A549 (cell line): ENCODE results near the gene KRT7.

ENCODE experiments used
- CEBPB ChIP-seq, 2 experiments: fragments of >200 bp in 1 of 2; sonication (Bioruptor Twin) in 1 of 2; formaldehyde crosslinking in 1 of 2; IDR thresholded peaks; 2 replicates each; pipeline ENCODE4 v1.6.1; 2012 to 2016
- EHMT2 ChIP-seq: fragments of 200-600 bp; sonication (generic); IDR thresholded peaks from 2 replicates; pipeline ENCODE4 v1.6.1; 2016; ENCODE audit warnings: antibody characterized with exemption, low read depth, mild to moderate bottlenecking, moderate library complexity
- FOSL2 ChIP-seq, 2 experiments: fragments of 450-650 bp in 1 of 2; fragments of >200 bp in 1 of 2; sonication (Bioruptor Twin) in 1 of 2; formaldehyde crosslinking; IDR thresholded peaks; 2 replicates each; pipeline versions ENCODE4 v1.5.0 to v1.6.1; 2016 to 2020; ENCODE audit warnings: mild to moderate bottlenecking in 1 of 2, moderate library complexity in 1 of 2
- JUN ChIP-seq, 2 experiments: fragments of >200 bp; sonication (Bioruptor Twin); formaldehyde crosslinking; IDR thresholded peaks; 2 replicates in 1 of 2; 3 replicates in 1 of 2; pipeline ENCODE4 v1.6.1; 2016 to 2017
- MAZ ChIP-seq: fragments of 150-350 bp; IDR thresholded peaks from 2 replicates; pipeline ENCODE4 v1.6.1; 2014; ENCODE audit warnings: antibody characterized with exemption, low read depth, low read length, borderline replicate concordance
- NR3C1 ChIP-seq: fragments of >200 bp; sonication (Bioruptor Twin); formaldehyde crosslinking; IDR thresholded peaks from 3 replicates; pipeline ENCODE4 v1.6.1; 2017
- POLR2AphosphoS2 ChIP-seq: conservative IDR thresholded peaks from 2 replicates; pipeline ENCODE4 v1.6.1; 2012; ENCODE audit warnings: low read length, improper control_type of control experiment, inconsistent platforms
- RAD21 ChIP-seq, 2 experiments: fragments of >200 bp in 1 of 2; sonication (Bioruptor Twin) in 1 of 2; formaldehyde crosslinking in 1 of 2; IDR thresholded peaks in 1 of 2; conservative IDR thresholded peaks in 1 of 2; 2 replicates in 1 of 2; 3 replicates in 1 of 2; pipeline ENCODE4 v1.6.1; 2012 to 2018; ENCODE audit warnings: inconsistent platforms in 1 of 2
- TF ChIP-seq, protein P1 (sequence below): fragments of >200 bp; sonication (Bioruptor Twin); formaldehyde crosslinking; IDR thresholded peaks from 3 replicates; pipeline ENCODE4 v1.5.1; 2016
- TF ChIP-seq, protein P2 (sequence below): fragments of 250-450 bp; sonication (Bioruptor Pico); IDR thresholded peaks from 2 replicates; pipeline ENCODE4 v1.5.0; 2021; ENCODE audit warnings: mild to moderate bottlenecking, moderate library complexity, borderline replicate concordance
- TF ChIP-seq, protein P3 (sequence below): IDR thresholded peaks from 2 replicates; pipeline ENCODE4 v1.6.1; 2012

DNA sequence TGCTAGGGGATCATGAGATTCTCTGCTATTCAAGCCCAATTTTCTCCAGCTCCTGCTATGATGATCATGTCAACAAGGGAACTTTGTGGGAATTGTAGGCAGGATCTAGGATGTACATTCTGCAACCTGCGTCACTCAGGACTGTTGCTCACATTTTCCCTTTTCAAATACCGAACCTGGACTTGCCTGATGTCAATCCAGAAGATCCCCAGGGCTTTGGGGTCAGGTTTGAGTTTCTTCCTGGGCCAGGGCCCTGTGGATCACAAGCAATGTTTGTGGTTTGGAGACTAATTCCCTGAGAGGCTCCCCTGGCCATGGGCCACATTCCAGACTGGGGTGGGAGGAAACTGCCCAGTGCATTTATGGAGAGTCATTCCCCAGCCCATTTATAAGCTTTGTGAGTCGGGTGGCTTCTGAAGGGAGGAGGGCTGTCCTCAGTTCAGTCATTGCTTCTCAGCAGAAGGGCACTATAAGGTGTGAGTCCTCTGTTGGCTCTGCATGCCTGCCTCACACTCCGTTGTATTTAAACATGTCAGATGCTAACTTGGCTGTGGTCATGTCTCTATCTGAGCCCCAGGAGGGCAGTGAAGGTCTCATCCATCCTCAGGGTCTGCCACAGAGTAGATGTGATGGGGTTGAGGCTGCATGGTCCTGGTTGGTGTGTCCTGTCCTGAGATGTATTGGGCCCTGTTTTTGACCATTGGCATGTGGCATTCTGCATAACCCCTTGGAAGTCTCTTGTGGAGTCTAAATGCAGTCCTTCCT lies 47.9 kb downstream of the KRT7 start:
- TF ChIP-seq, protein P1, sequence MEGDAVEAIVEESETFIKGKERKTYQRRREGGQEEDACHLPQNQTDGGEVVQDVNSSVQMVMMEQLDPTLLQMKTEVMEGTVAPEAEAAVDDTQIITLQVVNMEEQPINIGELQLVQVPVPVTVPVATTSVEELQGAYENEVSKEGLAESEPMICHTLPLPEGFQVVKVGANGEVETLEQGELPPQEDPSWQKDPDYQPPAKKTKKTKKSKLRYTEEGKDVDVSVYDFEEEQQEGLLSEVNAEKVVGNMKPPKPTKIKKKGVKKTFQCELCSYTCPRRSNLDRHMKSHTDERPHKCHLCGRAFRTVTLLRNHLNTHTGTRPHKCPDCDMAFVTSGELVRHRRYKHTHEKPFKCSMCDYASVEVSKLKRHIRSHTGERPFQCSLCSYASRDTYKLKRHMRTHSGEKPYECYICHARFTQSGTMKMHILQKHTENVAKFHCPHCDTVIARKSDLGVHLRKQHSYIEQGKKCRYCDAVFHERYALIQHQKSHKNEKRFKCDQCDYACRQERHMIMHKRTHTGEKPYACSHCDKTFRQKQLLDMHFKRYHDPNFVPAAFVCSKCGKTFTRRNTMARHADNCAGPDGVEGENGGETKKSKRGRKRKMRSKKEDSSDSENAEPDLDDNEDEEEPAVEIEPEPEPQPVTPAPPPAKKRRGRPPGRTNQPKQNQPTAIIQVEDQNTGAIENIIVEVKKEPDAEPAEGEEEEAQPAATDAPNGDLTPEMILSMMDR: no peak
- TF ChIP-seq FOSL2 (IDR thresholded peaks at IDR 0.05) (no peak; the same call in 1 of the 2 replicates), FOSL2 (CRISPR knock-in tag; IDR thresholded peaks at IDR 0.05) (peak; percentile 57), MAZ (no peak; the same call in 1 of the 2 replicates), RAD21 (conservative IDR thresholded peaks at IDR 0.05 in 1 of 2, IDR thresholded peaks at IDR 0.05 in 1 of 2) (peak in 1 of 2 experiments; percentile 20; a peak in 1 of 5 replicates), NR3C1 (no peak; the same call in 2 of the 3 replicates), JUN (IDR thresholded peaks at IDR 0.05) (peak; percentile 92 to 95), CEBPB (IDR thresholded peaks at IDR 0.05) (peak in 1 of 2 experiments; percentile 78; a peak in 3 of 4 replicates), EHMT2 (no peak), POLR2AphosphoS2 (peak; percentile 30; the same call in 1 of the 2 replicates)
- TF ChIP-seq, protein P2, sequence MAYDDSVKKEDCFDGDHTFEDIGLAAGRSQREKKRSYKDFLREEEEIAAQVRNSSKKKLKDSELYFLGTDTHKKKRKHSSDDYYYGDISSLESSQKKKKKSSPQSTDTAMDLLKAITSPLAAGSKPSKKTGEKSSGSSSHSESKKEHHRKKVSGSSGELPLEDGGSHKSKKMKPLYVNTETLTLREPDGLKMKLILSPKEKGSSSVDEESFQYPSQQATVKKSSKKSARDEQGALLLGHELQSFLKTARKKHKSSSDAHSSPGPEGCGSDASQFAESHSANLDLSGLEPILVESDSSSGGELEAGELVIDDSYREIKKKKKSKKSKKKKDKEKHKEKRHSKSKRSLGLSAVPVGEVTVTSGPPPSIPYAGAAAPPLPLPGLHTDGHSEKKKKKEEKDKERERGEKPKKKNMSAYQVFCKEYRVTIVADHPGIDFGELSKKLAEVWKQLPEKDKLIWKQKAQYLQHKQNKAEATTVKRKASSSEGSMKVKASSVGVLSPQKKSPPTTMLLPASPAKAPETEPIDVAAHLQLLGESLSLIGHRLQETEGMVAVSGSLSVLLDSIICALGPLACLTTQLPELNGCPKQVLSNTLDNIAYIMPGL (CRISPR knock-in tag): peak; percentile 98
- TF ChIP-seq, protein P3, sequence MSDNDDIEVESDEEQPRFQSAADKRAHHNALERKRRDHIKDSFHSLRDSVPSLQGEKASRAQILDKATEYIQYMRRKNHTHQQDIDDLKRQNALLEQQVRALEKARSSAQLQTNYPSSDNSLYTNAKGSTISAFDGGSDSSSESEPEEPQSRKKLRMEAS: peak; percentile 36
